ENCODE measurements around the gene IRF5. TPM values are rescaled to one million over a fixed set of nuclear protein-coding genes. Genes with fewer than 3 reads are reported as not detected.

IRF5 gene
- total RNA-seq, 1 experiment from 2014 or later: 0.74 TPM

DNA sequence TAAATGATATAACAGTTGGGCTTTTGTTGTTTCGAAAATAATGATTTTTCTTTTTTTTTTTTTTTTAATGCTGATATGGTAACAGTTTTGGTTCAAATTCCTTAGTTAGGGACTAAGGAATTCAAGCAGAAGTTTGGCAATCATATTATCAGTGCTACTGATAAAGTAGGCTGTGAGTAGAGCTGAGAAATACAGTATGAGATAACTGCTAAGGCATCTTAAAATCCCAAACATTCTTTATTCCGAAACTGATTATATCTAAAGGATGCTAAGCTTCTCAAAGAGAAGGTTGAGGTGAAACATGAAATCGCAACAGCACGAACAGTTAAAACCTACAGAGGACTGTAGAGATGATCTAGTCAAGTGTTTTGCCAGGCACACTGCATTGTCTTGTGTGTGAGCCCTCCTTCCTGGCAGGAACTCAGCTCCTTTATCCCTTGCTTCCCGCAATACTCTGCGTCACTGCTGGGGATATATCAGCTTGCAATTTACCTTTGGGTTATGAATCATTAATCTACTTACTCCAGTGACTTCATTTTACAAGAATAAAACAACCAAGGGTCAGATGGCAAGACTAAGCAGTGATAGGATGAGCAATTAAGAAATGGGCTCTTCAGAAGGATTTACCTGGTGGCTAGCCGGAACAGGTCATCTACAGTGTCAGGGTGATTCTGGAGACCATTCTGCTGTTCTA is 36.7 kb downstream of the IRF5 start:
- H3T11ph ChIP-seq (ENCODE audit: low read length): no peak overlapping the region
- TF ChIP-seq, protein P1, sequence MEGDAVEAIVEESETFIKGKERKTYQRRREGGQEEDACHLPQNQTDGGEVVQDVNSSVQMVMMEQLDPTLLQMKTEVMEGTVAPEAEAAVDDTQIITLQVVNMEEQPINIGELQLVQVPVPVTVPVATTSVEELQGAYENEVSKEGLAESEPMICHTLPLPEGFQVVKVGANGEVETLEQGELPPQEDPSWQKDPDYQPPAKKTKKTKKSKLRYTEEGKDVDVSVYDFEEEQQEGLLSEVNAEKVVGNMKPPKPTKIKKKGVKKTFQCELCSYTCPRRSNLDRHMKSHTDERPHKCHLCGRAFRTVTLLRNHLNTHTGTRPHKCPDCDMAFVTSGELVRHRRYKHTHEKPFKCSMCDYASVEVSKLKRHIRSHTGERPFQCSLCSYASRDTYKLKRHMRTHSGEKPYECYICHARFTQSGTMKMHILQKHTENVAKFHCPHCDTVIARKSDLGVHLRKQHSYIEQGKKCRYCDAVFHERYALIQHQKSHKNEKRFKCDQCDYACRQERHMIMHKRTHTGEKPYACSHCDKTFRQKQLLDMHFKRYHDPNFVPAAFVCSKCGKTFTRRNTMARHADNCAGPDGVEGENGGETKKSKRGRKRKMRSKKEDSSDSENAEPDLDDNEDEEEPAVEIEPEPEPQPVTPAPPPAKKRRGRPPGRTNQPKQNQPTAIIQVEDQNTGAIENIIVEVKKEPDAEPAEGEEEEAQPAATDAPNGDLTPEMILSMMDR (conservative IDR thresholded peaks at IDR 0.05): no peak
- H4K8ac ChIP-seq (replicated peaks; ENCODE audit: insufficient read length, low read depth, low read length): no peak overlapping the region
- no peak overlapping the region for H3K14ac ChIP-seq (ENCODE audit: insufficient read depth, low read length)
- no peaks in the 10 kb centered on the region for H3K27me3 ChIP-seq (ENCODE audit: insufficient read depth, low read length)
- Mint-ChIP-seq H3K27ac (peak overlapping the region in 1 of 3 experiments; percentile 44; a peak in 2 of 7 replicates), H3K9me3 (no peaks in the 10 kb centered on the region), H3K4me1 (no peaks in the 10 kb centered on the region), H3K4me3 (no peak overlapping the region), H3K27me3 (ENCODE audit: low read depth) (no peaks in the 10 kb centered on the region; the same call in 1 of the 2 replicates), H3K36me3 (ENCODE audit: insufficient read depth in 1 of 3, low read depth in 3 of 3) (peaks cover 45 to 85% (median 74%) of the 10 kb centered on the region in 3 experiments; a peak in 6 of 7 replicates)
- H3K9me3 ChIP-seq (ENCODE audit: control insufficient read depth, low read depth, low read length): no peaks in the 10 kb centered on the region
- H4K5ac ChIP-seq (ENCODE audit: insufficient read length, low read depth, low read length): no peak overlapping the region
- no peak overlapping the region for H3K18ac ChIP-seq (ENCODE audit: insufficient read length, low read depth, low read length)
- no peak overlapping the region for H2BK15ac ChIP-seq (ENCODE audit: low read depth, low read length)
- no peak overlapping the region for H3K23ac ChIP-seq (ENCODE audit: insufficient read length, low read depth, low read length)
- H3K79me2 ChIP-seq (ENCODE audit: insufficient read depth, low read length): no peaks in the 10 kb centered on the region
- no peak overlapping the region for H2BK20ac ChIP-seq (ENCODE audit: low read depth, low read length, poor library complexity, severe bottlenecking)
- no peak overlapping the region for H2BK120ac ChIP-seq (ENCODE audit: low read depth, low read length, poor library complexity, severe bottlenecking)
- no peak overlapping the region for H2BK5ac ChIP-seq (ENCODE audit: insufficient read length, low read length)
- H3K4me2 ChIP-seq (ENCODE audit: insufficient read depth, insufficient read length, low read length): no peak overlapping the region
- H3K4ac ChIP-seq (ENCODE audit: low read depth, low read length): no peak overlapping the region
- no peaks in the 10 kb centered on the region for H4K20me1 ChIP-seq (ENCODE audit: control insufficient read depth, insufficient read depth, insufficient read length)
- no peaks in the 10 kb centered on the region for H3K4me1 ChIP-seq (ENCODE audit: insufficient read depth, low read length)
- no peak overlapping the region for H3K9ac ChIP-seq (ENCODE audit: extremely low read depth, insufficient read length, low read length)
- no peaks in the 10 kb centered on the region for H3K23me2 ChIP-seq (ENCODE audit: insufficient read length, low read depth, low read length, poor library complexity, severe bottlenecking)
- H2AFZ ChIP-seq (ENCODE audit: low read length): no peak overlapping the region
- no peak for DNase-seq
- H2BK12ac ChIP-seq (ENCODE audit: insufficient read length, low read depth, low read length): no peak overlapping the region
- no peak overlapping the region for H2AK5ac ChIP-seq (ENCODE audit: insufficient read length, low read length)
- no peak overlapping the region for H3K27ac ChIP-seq (ENCODE audit: insufficient read length, low read depth, low read length)
- H4K91ac ChIP-seq (ENCODE audit: insufficient read length, low read depth, low read length): no peak overlapping the region
- WGBS (ENCODE audit: extremely low coverage, insufficient read length, low lambda C conversion rate): no CpG with 5 or more reads among the region's 7 CpGs
- H3K56ac ChIP-seq (ENCODE audit: insufficient read length, low read depth, low read length): no peak overlapping the region
- no peaks in the 10 kb centered on the region for H3K79me1 ChIP-seq (ENCODE audit: insufficient read depth, low read depth, low read length, poor library complexity, severe bottlenecking)

All from H9 (cell line).